ENCODE measurements around the gene SMO.
"Not testable (repeated sequence)": the region's sequence is repeated elsewhere in the genome, so short reads cannot be mapped to it uniquely, and the experiment has no call there.

The SMO gene

DNA sequence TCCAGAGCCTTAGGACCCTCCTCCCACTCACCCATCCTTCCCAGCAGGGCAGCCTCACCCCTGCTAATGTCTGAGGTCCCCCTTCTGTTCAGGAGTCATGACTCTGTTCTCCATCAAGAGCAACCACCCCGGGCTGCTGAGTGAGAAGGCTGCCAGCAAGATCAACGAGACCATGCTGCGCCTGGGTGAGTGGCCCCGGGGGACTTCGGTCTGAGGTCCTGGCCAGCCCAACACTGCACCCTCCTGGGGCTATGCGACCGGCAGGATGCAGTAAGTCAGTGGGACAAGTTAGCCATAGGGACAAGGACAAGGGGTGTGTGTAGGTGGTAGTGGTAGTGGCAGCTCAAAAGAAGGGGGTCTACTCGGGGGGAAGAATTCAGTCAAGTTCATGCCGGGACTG is 20.2 kb downstream of the SMO start:
- H3K27ac ChIP-seq (ENCODE audit: low read depth, low read length): no peak overlapping the region
- H3K4me1 ChIP-seq (ENCODE audit: control insufficient read depth in 1 of 2, insufficient read depth in 2 of 2, low read length in 2 of 2): no peaks in the 10 kb centered on the region
- no peaks in the 10 kb centered on the region for H3K9me3 ChIP-seq (ENCODE audit: control insufficient read depth in 1 of 2, low read length in 2 of 2)
- no peaks in the 10 kb centered on the region for H3K27me3 ChIP-seq (ENCODE audit: control insufficient read depth in 1 of 2, insufficient read depth in 2 of 2, low read length in 2 of 2)
- no peak overlapping the region for H3K4me3 ChIP-seq (ENCODE audit: low read depth in 1 of 2, low read length in 2 of 2)
- H3K9ac ChIP-seq (ENCODE audit: low read depth in 1 of 2, low read length in 2 of 2): no peak overlapping the region
- peaks cover 0 to 4% of the 10 kb centered on the region in 2 donors for H3K36me3 ChIP-seq (ENCODE audit: control insufficient read depth in 1 of 2, insufficient read depth in 2 of 2, low read length in 2 of 2)

DNA sequence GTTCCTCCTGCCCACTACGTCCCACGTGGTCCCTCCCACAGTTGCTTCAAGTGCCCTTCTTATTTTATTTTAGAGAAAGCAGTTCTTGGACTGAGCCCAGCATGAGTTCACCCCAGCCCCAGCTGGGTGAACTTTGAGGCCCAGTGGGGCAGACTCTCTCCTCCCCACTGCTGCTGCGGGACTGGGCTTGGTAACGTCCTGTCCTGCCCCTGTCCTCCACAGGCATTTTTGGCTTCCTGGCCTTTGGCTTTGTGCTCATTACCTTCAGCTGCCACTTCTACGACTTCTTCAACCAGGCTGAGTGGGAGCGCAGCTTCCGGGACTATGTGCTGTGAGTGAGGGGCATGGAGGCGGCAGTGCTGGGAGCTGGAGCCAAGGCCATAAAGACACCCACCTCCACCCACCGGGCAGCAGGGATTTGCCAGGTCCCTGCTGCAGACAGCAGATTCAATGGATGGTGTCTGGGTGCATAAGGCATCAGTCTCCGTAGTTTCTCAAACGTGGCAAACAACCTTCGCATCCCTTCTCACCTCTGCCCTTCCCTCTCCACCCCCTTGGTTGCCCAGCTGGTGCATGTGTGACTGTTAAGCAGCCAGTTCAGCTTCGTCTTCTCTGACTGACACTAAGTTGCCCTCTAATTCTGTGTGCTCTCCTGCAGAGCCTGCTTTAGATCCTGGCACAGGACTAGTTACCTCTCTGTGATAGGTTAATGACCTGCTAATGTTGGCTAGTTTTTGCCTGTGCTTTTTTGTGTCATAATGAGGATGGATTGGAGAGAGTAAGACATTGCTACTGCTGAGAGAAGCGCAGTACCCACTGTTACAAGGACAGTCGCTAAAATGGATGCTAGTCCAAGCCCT is 20.9 kb downstream of the SMO start:
- Histone ChIP-seq H3K9ac (ENCODE audit: low read depth in 1 of 2, low read length in 2 of 2) (no peak overlapping the region), H3K4me1 (ENCODE audit: control insufficient read depth in 1 of 2, insufficient read depth in 2 of 2, low read length in 2 of 2) (no peaks in the 10 kb centered on the region), H3K27me3 (ENCODE audit: control insufficient read depth in 1 of 2, insufficient read depth in 2 of 2, low read length in 2 of 2) (no peaks in the 10 kb centered on the region), H3K27ac (ENCODE audit: low read depth, low read length) (no peak overlapping the region), H3K4me3 (ENCODE audit: low read depth in 1 of 2, low read length in 2 of 2) (no peak overlapping the region), H3K36me3 (ENCODE audit: control insufficient read depth in 1 of 2, insufficient read depth in 2 of 2, low read length in 2 of 2) (peaks cover 0 to 4% of the 10 kb centered on the region in 2 donors), H3K9me3 (ENCODE audit: control insufficient read depth in 1 of 2, low read length in 2 of 2) (no peaks in the 10 kb centered on the region)

DNA sequence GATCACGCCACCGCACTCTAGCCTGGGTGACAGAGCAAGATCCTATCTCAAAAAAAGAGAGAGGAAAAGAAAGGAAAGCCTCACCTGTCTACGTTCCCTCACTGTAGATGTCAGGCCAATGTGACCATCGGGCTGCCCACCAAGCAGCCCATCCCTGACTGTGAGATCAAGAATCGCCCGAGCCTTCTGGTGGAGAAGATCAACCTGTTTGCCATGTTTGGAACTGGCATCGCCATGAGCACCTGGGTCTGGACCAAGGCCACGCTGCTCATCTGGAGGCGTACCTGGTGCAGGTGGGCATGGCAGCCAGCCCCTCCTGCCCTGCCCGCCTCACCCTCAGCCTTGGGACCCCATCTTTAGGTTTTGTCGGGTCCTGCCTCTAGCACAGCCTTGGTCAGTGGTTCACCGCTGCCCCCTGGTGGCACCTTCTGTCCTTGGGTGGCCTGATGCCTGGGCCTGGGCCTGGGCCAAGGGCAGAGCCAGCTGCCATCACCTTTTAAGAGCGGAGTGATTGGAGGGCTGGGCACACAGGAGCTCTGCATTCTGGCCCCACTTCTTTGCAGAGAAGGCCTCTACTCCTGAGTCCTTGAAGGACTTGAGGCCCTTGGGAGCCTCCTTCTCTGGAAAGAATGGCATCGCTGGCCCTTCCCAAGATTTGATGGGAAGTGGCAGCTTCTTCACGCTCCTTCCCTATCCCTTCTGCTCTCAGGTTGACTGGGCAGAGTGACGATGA is 22.0 kb downstream of the SMO start:
- Histone ChIP-seq H3K27ac (ENCODE audit: low read depth, low read length) (no peak overlapping the region), H3K27me3 (ENCODE audit: control insufficient read depth in 1 of 2, insufficient read depth in 2 of 2, low read length in 2 of 2) (no peaks in the 10 kb centered on the region), H3K36me3 (ENCODE audit: control insufficient read depth in 1 of 2, insufficient read depth in 2 of 2, low read length in 2 of 2) (peaks cover 0 to 4% of the 10 kb centered on the region in 2 donors), H3K9me3 (ENCODE audit: control insufficient read depth in 1 of 2, low read length in 2 of 2) (no peaks in the 10 kb centered on the region), H3K9ac (ENCODE audit: low read depth in 1 of 2, low read length in 2 of 2) (no peak overlapping the region), H3K4me3 (ENCODE audit: low read depth in 1 of 2, low read length in 2 of 2) (no peak overlapping the region), H3K4me1 (ENCODE audit: control insufficient read depth in 1 of 2, insufficient read depth in 2 of 2, low read length in 2 of 2) (no peaks in the 10 kb centered on the region)

DNA sequence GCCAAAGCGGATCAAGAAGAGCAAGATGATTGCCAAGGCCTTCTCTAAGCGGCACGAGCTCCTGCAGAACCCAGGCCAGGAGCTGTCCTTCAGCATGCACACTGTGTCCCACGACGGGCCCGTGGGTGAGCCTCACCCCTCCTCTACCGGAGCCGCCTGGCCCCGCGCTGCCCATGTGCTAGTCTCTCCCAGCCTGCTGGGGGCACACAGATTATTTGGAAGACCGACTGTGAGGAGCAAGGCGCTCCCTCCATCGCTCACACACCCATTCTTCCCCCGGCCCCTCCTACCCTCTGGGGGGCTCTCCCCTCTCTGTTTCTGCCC is 22.5 kb downstream of the SMO start:
- Histone ChIP-seq H3K9me3 (ENCODE audit: control insufficient read depth in 1 of 2, low read length in 2 of 2) (no peaks in the 10 kb centered on the region), H3K4me1 (ENCODE audit: control insufficient read depth in 1 of 2, insufficient read depth in 2 of 2, low read length in 2 of 2) (no peaks in the 10 kb centered on the region), H3K9ac (ENCODE audit: low read depth in 1 of 2, low read length in 2 of 2) (no peak overlapping the region), H3K27me3 (ENCODE audit: control insufficient read depth in 1 of 2, insufficient read depth in 2 of 2, low read length in 2 of 2) (no peaks in the 10 kb centered on the region), H3K36me3 (ENCODE audit: control insufficient read depth in 1 of 2, insufficient read depth in 2 of 2, low read length in 2 of 2) (peaks cover 0 to 4% of the 10 kb centered on the region in 2 donors), H3K27ac (ENCODE audit: low read depth, low read length) (no peak overlapping the region), H3K4me3 (ENCODE audit: low read depth in 1 of 2, low read length in 2 of 2) (no peak overlapping the region)

DNA sequence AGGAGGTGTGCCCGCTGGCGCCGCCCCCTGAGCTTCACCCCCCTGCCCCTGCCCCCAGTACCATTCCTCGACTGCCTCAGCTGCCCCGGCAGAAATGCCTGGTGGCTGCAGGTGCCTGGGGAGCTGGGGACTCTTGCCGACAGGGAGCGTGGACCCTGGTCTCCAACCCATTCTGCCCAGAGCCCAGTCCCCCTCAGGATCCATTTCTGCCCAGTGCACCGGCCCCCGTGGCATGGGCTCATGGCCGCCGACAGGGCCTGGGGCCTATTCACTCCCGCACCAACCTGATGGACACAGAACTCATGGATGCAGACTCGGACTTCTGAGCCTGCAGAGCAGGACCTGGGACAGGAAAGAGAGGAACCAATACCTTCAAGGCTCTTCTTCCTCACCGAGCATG is 23.7 kb downstream of the SMO start:
- no peaks in the 10 kb centered on the region for H3K9me3 ChIP-seq (ENCODE audit: control insufficient read depth in 1 of 2, low read length in 2 of 2)
- no peak overlapping the region for H3K27ac ChIP-seq (ENCODE audit: low read depth, low read length)
- no peaks in the 10 kb centered on the region for H3K4me1 ChIP-seq (ENCODE audit: control insufficient read depth in 1 of 2, insufficient read depth in 2 of 2, low read length in 2 of 2)
- no peak overlapping the region for H3K9ac ChIP-seq (ENCODE audit: low read depth in 1 of 2, low read length in 2 of 2)
- peaks cover 0 to 4% of the 10 kb centered on the region in 2 donors for H3K36me3 ChIP-seq (ENCODE audit: control insufficient read depth in 1 of 2, insufficient read depth in 2 of 2, low read length in 2 of 2)
- H3K4me3 ChIP-seq (ENCODE audit: low read depth in 1 of 2, low read length in 2 of 2): no peak overlapping the region
- H3K27me3 ChIP-seq (ENCODE audit: control insufficient read depth in 1 of 2, insufficient read depth in 2 of 2, low read length in 2 of 2): no peaks in the 10 kb centered on the region

DNA sequence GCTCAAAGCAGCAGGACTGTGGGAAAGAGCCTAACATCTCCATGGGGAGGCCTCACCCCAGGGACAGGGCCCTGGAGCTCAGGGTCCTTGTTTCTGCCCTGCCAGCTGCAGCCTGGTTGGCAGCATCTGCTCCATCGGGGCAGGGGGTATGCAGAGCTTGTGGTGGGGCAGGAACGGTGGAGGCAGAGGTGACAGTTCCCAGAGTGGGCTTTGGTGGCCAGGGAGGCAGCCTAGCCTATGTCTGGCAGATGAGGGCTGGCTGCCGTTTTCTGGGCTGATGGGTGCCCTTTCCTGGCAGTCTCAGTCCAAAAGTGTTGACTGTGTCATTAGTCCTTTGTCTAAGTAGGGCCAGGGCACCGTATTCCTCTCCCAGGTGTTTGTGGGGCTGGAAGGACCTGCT is 24.2 kb downstream of the SMO start:
- Histone ChIP-seq H3K4me1 (ENCODE audit: control insufficient read depth in 1 of 2, insufficient read depth in 2 of 2, low read length in 2 of 2) (no peaks in the 10 kb centered on the region), H3K36me3 (ENCODE audit: control insufficient read depth in 1 of 2, insufficient read depth in 2 of 2, low read length in 2 of 2) (peaks cover 0 to 4% of the 10 kb centered on the region in 2 donors), H3K9ac (ENCODE audit: low read depth in 1 of 2, low read length in 2 of 2) (no peak overlapping the region), H3K27me3 (ENCODE audit: control insufficient read depth in 1 of 2, insufficient read depth in 2 of 2, low read length in 2 of 2) (no peaks in the 10 kb centered on the region), H3K27ac (ENCODE audit: low read depth, low read length) (no peak overlapping the region), H3K4me3 (ENCODE audit: low read depth in 1 of 2, low read length in 2 of 2) (no peak overlapping the region), H3K9me3 (ENCODE audit: control insufficient read depth in 1 of 2, low read length in 2 of 2) (no peaks in the 10 kb centered on the region)

DNA sequence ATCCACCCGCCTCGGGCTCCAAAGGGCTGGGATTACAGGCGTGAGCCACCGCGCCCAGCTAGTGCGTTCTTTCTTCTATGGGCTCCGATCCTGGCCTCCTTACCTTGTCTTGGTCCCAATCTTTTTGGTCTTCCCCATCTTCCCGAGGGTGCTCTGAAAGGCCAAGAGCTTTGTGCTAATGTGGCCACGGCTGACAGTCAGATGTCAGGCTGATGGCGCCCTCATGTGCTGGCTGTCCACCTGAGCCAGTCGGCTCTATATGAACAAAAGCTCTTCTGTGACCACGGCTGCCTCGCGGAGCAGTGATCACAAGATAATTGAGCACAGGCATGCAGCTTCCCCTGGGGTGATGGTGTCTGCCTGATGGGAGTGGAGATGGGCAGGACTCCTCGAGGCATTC is 25.4 kb downstream of the SMO start:
- Histone ChIP-seq H3K9me3 (ENCODE audit: control insufficient read depth in 1 of 2, low read length in 2 of 2) (no peaks in the 10 kb centered on the region), H3K4me1 (ENCODE audit: control insufficient read depth in 1 of 2, insufficient read depth in 2 of 2, low read length in 2 of 2) (no peaks in the 10 kb centered on the region), H3K27ac (ENCODE audit: low read depth, low read length) (no peak overlapping the region)

DNA sequence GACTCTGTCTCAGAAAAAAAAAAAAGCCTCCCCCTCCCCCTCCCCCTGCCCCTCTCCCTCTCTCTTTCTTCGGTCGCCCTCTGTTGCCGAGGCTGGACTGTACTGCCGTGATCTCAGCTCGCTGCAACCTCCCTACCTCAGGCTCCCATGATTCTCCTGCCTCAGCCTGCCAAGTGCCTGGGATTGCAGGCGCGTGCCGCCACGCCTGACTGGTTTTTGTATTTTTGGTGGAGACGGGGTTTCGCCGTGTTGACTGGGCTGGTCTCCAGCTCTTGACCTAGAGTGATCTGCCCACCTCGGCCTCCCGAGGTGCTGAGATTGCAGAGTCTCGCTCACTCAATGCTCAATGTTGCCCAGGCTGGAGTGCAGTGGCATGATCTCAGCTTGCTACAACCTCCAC is 27.3 kb downstream of the SMO start:
- H3K9ac ChIP-seq (ENCODE audit: low read depth in 1 of 2, low read length in 2 of 2); H3K36me3 ChIP-seq (ENCODE audit: control insufficient read depth in 1 of 2, insufficient read depth in 2 of 2, low read length in 2 of 2); H3K9me3 ChIP-seq (ENCODE audit: control insufficient read depth in 1 of 2, low read length in 2 of 2); H3K27ac ChIP-seq (ENCODE audit: low read depth, low read length); H3K4me3 ChIP-seq (ENCODE audit: low read depth in 1 of 2, low read length in 2 of 2); H3K4me1 ChIP-seq (ENCODE audit: control insufficient read depth in 1 of 2, insufficient read depth in 2 of 2, low read length in 2 of 2); H3K27me3 ChIP-seq (ENCODE audit: control insufficient read depth in 1 of 2, insufficient read depth in 2 of 2, low read length in 2 of 2): not testable (repeated sequence)

More for the DNA sequence above, 25.4 kb downstream of the SMO start:
- Histone ChIP-seq H3K27me3 (ENCODE audit: control insufficient read depth in 1 of 2, insufficient read depth in 2 of 2, low read length in 2 of 2) (no peaks in the 10 kb centered on the region), H3K4me3 (ENCODE audit: low read depth in 1 of 2, low read length in 2 of 2) (no peak overlapping the region), H3K9ac (ENCODE audit: low read depth in 1 of 2, low read length in 2 of 2) (no peak overlapping the region), H3K36me3 (ENCODE audit: control insufficient read depth in 1 of 2, insufficient read depth in 2 of 2, low read length in 2 of 2) (peaks cover 0 to 4% of the 10 kb centered on the region in 2 donors)

DNA sequence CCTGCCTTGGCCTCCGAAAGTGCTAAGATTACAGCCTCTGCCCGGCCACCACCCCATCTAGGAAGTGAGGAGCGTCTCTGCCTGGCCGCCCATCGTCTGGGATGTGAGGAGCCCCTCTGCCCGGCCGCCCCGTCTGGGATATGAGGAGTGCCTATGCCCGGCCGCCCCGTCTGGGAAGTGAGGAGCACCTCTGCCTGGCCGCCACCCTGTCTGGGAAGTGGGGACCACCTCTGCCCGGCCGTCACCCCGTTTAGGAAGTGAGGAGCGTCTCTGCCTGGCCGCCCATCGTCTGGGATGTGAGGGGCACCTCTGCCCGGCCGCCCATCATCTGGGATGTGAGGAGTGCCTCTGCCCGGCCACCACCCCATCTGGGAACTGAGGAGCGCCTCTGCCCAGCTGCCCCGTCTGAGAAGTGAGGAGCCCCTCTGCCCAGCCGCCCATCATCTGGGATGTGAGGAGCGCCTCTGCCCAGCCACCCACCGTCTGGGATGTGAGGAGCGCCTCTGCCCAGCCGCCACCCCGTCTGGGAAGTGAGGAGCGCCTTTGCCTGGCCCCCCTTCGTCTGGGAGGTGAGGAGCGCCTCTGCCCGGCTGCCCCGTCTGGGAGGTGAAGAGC is 27.8 kb downstream of the SMO start:
- H3K9me3 ChIP-seq (ENCODE audit: control insufficient read depth in 1 of 2, low read length in 2 of 2); H3K4me1 ChIP-seq (ENCODE audit: control insufficient read depth in 1 of 2, insufficient read depth in 2 of 2, low read length in 2 of 2); H3K9ac ChIP-seq (ENCODE audit: low read depth in 1 of 2, low read length in 2 of 2); H3K27me3 ChIP-seq (ENCODE audit: control insufficient read depth in 1 of 2, insufficient read depth in 2 of 2, low read length in 2 of 2); H3K27ac ChIP-seq (ENCODE audit: low read depth, low read length); H3K4me3 ChIP-seq (ENCODE audit: low read depth in 1 of 2, low read length in 2 of 2); H3K36me3 ChIP-seq (ENCODE audit: control insufficient read depth in 1 of 2, insufficient read depth in 2 of 2, low read length in 2 of 2): not testable (repeated sequence)

DNA sequence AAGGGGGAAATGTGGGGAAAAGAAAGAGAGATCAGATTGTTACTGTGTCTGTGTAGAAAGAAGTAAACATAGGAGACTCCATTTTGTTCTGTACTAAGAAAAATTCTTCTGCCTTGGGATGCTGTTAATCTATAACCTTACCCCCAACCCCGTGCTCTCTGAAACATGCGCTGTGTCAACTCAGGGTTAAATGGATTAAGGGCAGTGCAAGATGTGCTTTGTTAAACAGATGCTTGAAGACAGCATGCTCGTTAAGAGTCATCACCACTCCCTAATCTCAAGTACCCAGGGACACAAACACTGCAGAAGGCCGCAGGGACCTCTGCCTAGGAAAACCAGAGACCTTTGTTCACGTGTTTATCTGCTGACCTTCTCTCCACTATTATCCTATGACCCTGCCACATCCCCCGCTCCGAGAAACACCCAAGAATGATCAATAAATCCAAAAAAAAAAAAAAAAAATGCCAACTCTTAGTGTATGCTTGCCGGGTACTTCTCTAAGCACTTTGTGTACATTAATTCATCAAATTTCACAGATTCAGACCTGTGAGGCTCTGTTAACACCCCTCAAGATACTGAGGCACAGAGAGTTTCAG is 28.5 kb downstream of the SMO start:
- H3K27me3 ChIP-seq (ENCODE audit: control insufficient read depth in 1 of 2, insufficient read depth in 2 of 2, low read length in 2 of 2); H3K4me3 ChIP-seq (ENCODE audit: low read depth in 1 of 2, low read length in 2 of 2); H3K9ac ChIP-seq (ENCODE audit: low read depth in 1 of 2, low read length in 2 of 2); H3K27ac ChIP-seq (ENCODE audit: low read depth, low read length); H3K36me3 ChIP-seq (ENCODE audit: control insufficient read depth in 1 of 2, insufficient read depth in 2 of 2, low read length in 2 of 2); H3K9me3 ChIP-seq (ENCODE audit: control insufficient read depth in 1 of 2, low read length in 2 of 2); H3K4me1 ChIP-seq (ENCODE audit: control insufficient read depth in 1 of 2, insufficient read depth in 2 of 2, low read length in 2 of 2): not testable (repeated sequence)
